Small intestine (tissue), 7 donors: ENCODE measurements around the gene IGFBP7. TPM values are rescaled to one million over a fixed set of nuclear protein-coding genes. Genes with fewer than 3 reads are reported as not detected.

Source experiments
- DNase-seq, 2 donors: peaks; one replicate each; pipeline versions ENCODE4 v3.0.0 to v3.0.0-alpha.2; 2013
- FAIRE-seq: peaks from 2 replicates; lab custom pipeline; 2012; peaks lifted over from hg19 to GRCh38; lab: Jason Lieb, UNC
- H3K27ac ChIP-seq, 3 donors: one replicate each; pipeline ENCODE4 v1.5.1; 2013; ENCODE audit warnings: low read length in 2 of 3, mild to moderate bottlenecking in 2 of 3, control low read depth in 1 of 3, inconsistent platforms in 1 of 3, low read depth in 1 of 3, moderate library complexity in 1 of 3
- H3K27me3 ChIP-seq, 3 donors: one replicate each; pipeline ENCODE4 v1.6.1; 2013; ENCODE audit warnings: low read length in 3 of 3, inconsistent platforms in 1 of 3; ENCODE audit not compliant: control insufficient read depth in 3 of 3, insufficient read depth in 3 of 3
- H3K36me3 ChIP-seq, 3 donors: one replicate each; pipeline ENCODE4 v1.6.1; 2013; ENCODE audit warnings: low read length in 3 of 3, inconsistent platforms in 1 of 3, low read depth in 1 of 3, mild to moderate bottlenecking in 1 of 3, moderate library complexity in 1 of 3; ENCODE audit not compliant: control insufficient read depth in 3 of 3, insufficient read depth in 2 of 3
- H3K4me1 ChIP-seq, 3 donors: one replicate each; pipeline ENCODE4 v1.6.1; 2013; ENCODE audit warnings: low read length in 2 of 3, inconsistent platforms in 1 of 3, low read depth in 1 of 3, mild to moderate bottlenecking in 1 of 3, moderate library complexity in 1 of 3; ENCODE audit not compliant: control insufficient read depth in 3 of 3, insufficient read depth in 2 of 3
- H3K4me3 ChIP-seq, 3 donors: one replicate each; pipeline ENCODE4 v1.5.1; 2013; ENCODE audit warnings: low read length in 3 of 3, control low read depth in 1 of 3, inconsistent platforms in 1 of 3, low read depth in 1 of 3, mild to moderate bottlenecking in 1 of 3, moderate library complexity in 1 of 3
- H3K9me3 ChIP-seq, 2 donors: one replicate each; pipeline ENCODE4 v1.6.1; 2013; ENCODE audit warnings: low read depth in 1 of 2, low read length in 1 of 2; ENCODE audit not compliant: control insufficient read depth in 2 of 2, insufficient read depth in 1 of 2
- WGBS, 3 donors: extraction: QIAGEN DNeasy Blood & Tissue Kit; methylation state at CpG; one replicate each; pipeline ENCODE4 v1.1.7; 2013; 5-methylcytosine and 5-hydroxymethylcytosine counted together
- polyA plus RNA-seq, 4 donors: library from polyadenylated mRNA; stranded (reverse) in 3 of 4; unstranded in 1 of 4; fragments of 200-250 nt in 3 of 4; fragments of 120-200 nt in 1 of 4; gene quantifications; one replicate each; pipeline versions ENCODE4 v1.2.1 to v1.2.3, GENCODE V29; 2013
- donor health status: healthy with polysubstance abuse.
- donor health status: control.
- donor health status: control.
- donor health status: Bipolar disorder and iron deficiency.
- donor health status: healthy.

IGFBP7 gene
- polyA plus RNA-seq, 4 donors, result 8.9 to 240 (median 50.5) TPM

DNA sequence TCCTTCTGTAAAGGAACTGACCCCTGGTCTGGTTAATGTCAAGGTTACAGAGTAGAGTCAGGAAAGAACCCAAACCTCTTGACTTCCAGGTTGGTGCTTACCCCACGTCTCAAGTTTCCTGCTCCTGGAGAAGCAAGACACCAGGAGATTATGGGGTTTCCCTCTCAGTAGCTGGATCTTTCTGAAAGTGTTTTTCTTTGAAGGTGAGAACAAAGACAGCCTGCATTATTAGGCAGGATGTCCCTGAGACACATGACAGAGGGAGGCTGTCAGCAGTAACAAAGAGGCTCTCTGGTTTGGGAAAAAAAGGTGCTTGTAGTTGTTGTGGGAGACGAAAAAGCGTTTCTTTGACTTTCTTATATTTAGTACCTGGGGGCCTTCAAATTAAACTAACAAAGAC lies 44.7 kb upstream of the IGFBP7 start:
- FAIRE-seq, result no peak
- Histone ChIP-seq H3K4me3 (no peak overlapping the region), H3K27ac (no peak overlapping the region), H3K27me3 (no peaks in the 10 kb centered on the region), H3K36me3 (no peaks in the 10 kb centered on the region), H3K9me3 (peaks cover 0 to 4% of the 10 kb centered on the region in 2 donors), H3K4me1 (no peaks in the 10 kb centered on the region)
- no peak for DNase-seq
- 73 to 88% (median 78%) methylated on average over 3 of the region's 3 CpGs for WGBS, 3 donors

DNA sequence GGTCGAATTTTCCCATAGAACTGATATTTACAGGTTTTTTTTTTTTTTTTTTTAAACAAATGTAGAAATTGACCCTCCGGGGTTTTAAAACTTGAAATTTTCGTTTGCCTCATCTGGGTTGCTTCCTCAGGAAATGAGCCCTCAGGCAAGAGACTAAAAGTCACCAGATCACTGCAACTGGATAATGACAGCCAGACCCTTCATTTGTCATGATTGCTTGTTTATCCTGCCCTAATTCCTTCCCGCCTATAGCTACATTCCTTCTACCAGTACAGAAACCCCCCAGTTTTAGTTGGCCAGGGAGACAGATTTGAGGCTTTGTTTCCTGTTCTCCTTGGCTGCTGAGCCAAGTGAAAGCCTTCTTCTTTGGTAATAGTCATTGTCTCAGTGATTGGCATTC lies 44.0 kb upstream of the IGFBP7 start:
- Histone ChIP-seq H3K27ac (no peak overlapping the region), H3K4me1 (no peaks in the 10 kb centered on the region), H3K9me3 (peaks cover 0 to 4% of the 10 kb centered on the region in 2 donors), H3K27me3 (no peaks in the 10 kb centered on the region), H3K4me3 (no peak overlapping the region), H3K36me3 (no peaks in the 10 kb centered on the region)
- FAIRE-seq (no peak), DNase-seq (no peak)
- 15 to 35% (median 19%) methylated on average over 4 of the region's 4 CpGs for WGBS, 3 donors

DNA sequence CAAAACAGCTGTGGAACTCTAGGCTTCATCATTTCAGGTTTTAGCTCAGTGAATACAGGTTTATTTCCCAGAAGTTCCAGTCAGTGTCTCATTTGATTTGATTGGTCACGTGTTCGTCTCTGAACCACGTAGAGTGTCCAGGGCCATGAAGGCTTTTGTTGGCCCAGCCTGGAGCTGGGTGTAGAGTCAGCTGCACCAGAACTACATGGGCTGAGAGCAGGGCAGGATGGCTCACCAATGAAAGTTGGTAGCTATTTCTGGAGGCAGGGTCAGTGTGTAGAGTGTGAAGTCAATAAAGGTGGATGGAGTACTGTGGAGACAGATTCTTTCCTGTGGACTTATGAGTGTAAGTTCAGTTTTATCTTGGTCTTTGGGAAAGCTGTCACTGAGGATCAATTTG lies 43.0 kb upstream of the IGFBP7 start:
- 42 to 74% (median 47%) methylated on average over 3 of the region's 3 CpGs for WGBS, 3 donors
- Histone ChIP-seq H3K36me3 (no peaks in the 10 kb centered on the region), H3K4me3 (no peak overlapping the region), H3K9me3 (peaks cover 0 to 4% of the 10 kb centered on the region in 2 donors), H3K27ac (no peak overlapping the region), H3K27me3 (no peaks in the 10 kb centered on the region), H3K4me1 (no peaks in the 10 kb centered on the region)
- no peak for DNase-seq
- no peak for FAIRE-seq

DNA sequence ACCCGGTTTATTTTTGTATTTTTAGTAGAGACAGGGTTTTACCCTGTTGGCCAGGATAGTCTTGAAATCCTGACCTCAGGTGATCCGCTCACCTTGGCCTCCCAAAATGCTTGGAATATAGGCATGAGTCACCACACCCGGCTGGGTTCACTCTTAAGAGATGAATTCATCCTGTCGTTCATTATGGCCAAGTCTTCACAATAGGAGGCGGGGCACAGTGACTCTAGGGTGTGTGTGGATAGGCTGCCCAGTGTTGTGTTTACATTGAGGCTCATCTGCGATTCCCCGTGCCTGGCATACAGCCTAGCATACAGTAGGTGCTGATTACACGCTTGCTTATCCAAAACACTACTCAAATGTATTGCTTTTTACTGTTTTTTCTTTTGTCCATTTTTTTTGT lies 41.3 kb upstream of the IGFBP7 start:
- no peak for FAIRE-seq
- 48 to 69% (median 54%) methylated on average over 8 of the region's 8 CpGs for WGBS, 3 donors
- H3K36me3 ChIP-seq, result no peaks in the 10 kb centered on the region
- H3K27me3 ChIP-seq, result no peaks in the 10 kb centered on the region
- peaks cover 0 to 4% of the 10 kb centered on the region in 2 donors for H3K9me3 ChIP-seq
- no peak overlapping the region for H3K4me3 ChIP-seq
- no peak overlapping the region for H3K27ac ChIP-seq
- no peak for DNase-seq
- H3K4me1 ChIP-seq, result no peaks in the 10 kb centered on the region

DNA sequence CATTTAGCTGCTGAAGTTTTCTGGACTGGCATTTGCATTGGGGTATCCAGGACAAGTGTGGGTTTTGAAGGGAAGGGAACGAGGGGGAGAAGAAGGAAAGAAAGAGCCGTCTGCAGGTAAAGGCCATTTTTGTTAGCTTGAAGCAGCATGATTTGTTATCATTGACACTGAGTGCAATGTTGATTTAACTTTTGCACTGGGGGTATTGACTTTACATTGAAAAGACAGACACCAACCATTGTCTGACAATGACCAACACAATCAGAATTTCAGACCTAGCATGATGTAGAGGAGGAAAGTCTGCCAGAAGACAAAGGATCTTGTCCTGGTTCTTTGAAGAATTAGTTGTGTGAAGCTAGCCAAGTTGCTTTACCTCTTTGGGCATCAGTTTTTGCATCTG lies 39.6 kb upstream of the IGFBP7 start:
- Histone ChIP-seq H3K4me3 (no peak overlapping the region), H3K9me3 (no peaks in the 10 kb centered on the region), H3K4me1 (no peaks in the 10 kb centered on the region), H3K27ac (no peak overlapping the region), H3K27me3 (no peaks in the 10 kb centered on the region), H3K36me3 (no peaks in the 10 kb centered on the region)
- WGBS, 3 donors, result 31 to 63% (median 37%) methylated on average over 2 of the region's 2 CpGs
- FAIRE-seq (no peak), DNase-seq (no peak)

DNA sequence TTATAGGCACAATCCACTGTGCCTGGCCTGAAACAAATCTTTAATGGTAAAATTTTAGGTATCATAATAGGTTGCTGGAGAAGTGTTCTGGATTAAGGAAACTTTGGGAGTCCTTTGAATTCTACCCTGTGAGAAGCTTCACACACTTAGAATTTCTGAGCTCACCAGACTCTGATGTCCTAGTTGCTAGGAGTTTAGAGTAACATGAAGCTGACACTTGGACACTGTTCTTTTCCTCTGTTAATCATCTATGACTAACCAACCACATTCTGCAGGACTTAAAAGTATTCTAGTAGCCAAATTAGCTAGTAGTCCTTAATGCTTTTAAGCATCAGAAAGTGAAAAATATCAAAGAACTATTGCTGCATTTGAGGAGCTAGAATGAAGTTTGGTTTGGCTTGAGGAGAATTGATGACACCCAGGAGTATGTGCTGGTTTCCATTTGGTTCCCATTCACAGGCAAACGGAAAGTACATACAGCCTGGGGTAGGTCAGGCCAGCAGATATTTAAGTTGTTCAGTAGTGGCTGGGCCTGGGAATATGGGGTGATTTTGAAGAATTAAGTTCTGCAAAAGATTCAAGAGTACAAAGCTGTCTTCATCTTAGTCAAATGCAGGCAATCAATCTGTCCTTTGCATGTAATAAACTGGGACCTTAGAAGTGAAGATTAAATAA lies 38.8 kb upstream of the IGFBP7 start:
- Histone ChIP-seq H3K4me3 (no peak overlapping the region), H3K36me3 (no peaks in the 10 kb centered on the region), H3K27ac (no peak overlapping the region), H3K9me3 (no peaks in the 10 kb centered on the region), H3K4me1 (no peaks in the 10 kb centered on the region), H3K27me3 (no peaks in the 10 kb centered on the region)
- DNase-seq (no peak), FAIRE-seq (no peak)
- 25 to 69% (median 59%) methylated on average over 1 of the region's 1 CpG for WGBS, 3 donors

DNA sequence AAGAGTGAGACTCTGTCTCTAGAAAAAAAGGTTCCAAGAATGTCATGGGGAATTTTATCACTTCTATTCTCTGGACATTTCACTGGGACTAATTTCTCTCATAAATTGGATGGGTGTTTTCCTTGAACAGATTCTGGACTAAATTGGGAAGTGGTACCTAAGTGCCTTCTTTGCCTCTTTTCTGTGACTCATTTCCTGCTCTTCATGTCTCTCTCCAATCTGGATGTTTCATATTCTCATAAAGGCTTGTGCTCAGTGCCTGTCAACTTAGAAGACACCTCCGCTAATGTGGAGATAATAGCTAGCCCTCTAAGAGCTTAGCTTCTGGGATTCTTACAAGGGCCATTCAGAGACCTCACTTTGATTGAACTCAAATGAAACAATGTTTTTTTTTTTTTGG lies 38.0 kb upstream of the IGFBP7 start:
- Histone ChIP-seq H3K27ac (no peak overlapping the region), H3K27me3 (no peaks in the 10 kb centered on the region), H3K36me3 (no peaks in the 10 kb centered on the region), H3K4me1 (no peaks in the 10 kb centered on the region), H3K9me3 (no peaks in the 10 kb centered on the region), H3K4me3 (no peak overlapping the region)
- FAIRE-seq (no peak), DNase-seq (no peak)
- WGBS, 3 donors, result 85 to 100% (median 100%) methylated on average over 1 of the region's 1 CpG

DNA sequence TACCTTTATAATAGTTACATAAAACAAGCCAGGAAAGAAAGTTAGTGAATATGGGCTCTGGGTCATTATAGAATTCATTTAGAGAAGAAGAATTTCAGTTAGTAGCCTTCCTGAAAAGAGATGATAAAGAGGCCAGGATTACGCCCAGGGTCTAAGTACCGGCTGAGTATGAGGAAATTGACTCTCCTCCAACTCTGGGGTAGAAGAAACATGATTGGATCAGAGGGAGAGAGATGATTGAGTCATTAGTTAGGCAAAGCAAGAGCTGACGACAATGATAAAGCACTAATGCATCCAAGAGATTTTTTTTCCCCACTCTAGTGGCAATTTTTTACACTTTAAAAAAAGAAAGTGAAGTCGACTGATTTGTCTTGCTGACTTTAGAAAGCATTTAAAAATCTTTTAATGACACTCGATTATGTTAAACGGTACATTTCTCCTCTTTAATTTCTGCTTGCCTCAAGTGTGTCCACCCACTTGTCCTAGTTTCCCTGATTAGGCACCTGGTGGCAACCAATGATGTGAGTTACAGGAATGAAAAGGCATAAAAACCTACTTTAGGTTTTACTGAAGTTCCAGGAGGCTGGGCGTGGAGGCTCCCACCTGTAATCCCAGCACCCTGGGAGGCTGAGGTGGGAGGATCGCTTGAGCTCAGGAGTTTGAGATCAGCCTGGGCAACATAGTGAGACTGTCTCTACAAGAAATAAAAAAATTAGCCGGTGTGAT lies 37.3 kb upstream of the IGFBP7 start:
- Histone ChIP-seq H3K27ac (no peak overlapping the region), H3K4me1 (no peaks in the 10 kb centered on the region), H3K27me3 (no peaks in the 10 kb centered on the region), H3K36me3 (no peaks in the 10 kb centered on the region), H3K9me3 (no peaks in the 10 kb centered on the region), H3K4me3 (no peak overlapping the region)
- FAIRE-seq (no peak), DNase-seq (no peak)
- 61 to 70% (median 63%) methylated on average over 9 of the region's 9 CpGs for WGBS, 3 donors
